ENCODE data around the gene TBC1D2.

Gene TBC1D2

DNA sequence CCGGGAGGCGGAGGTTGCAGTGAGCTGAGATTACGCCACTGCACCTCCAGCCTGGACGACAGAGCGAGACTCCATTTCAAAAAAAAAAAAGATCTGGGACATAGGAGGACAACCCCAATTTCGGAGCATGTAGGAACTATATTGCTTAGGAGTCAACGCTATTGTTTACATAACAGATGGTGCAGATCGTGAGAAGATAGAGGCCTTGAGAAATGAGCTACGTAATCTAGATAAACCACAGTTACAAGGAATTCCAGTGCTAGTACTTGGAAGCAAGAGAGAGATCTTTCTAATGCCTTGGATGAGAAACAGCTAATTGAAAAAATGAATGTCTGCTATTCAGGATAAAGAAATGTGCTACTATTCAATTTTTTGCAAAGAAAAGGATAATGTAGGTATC is 20.3 kb downstream of the TBC1D2 start:
- TF ChIP-seq GATA2 (IDR thresholded peaks at IDR 0.05; ENCODE audit: low read depth, low read length) = no peak
- no peak for TF ChIP-seq GATA3 (IDR thresholded peaks at IDR 0.05; ENCODE audit: low read depth, low read length)

DNA sequence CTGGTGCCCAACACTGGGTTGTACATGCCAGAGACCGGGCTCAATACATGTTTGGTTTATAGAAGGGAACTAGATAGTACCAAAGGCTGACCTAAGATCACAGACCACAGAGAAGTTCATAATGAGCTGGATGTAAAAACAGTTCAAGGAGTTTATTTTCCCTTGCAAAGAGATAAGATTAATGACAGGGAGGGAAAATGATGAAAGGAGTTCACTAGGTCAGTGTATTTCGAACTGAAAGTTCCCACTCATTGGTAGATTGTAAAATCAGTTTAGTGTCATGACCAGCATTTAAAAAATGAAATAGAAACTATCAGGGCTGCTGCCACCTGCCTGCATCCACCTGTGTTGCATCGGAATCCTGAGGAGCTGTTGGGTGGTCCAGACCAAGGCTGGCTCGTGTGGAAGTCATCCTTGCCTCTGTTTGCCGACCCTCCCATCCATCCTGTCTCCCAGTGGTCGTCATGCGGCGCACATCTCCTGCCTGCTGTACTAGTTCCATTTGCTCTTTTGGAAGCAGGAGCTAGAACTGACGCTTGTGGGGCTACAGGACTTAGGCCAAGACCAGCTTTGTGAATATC is 21.1 kb downstream of the TBC1D2 start:
- TF ChIP-seq GATA2 (IDR thresholded peaks at IDR 0.05; ENCODE audit: low read depth, low read length) (no peak), GATA3 (IDR thresholded peaks at IDR 0.05; ENCODE audit: low read depth, low read length) (no peak)

DNA sequence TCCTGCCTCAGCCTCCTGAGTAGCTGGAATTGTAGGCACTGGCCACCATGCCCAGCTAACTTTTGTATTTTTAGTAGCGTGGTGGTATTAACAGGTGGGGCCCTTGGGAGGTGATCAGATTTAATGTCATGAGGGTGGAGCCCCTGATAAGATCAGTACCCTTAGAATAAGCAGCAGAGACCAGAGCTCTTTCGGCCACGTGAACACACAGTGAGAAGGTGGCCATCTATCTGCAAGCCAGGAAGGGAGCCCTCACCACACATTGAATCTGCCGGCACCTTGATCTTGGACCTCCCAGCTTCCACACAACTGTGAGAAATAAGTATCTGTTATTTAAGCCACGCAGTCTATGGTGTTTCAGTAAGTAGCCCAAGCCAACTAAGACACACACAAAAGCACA is 22.5 kb downstream of the TBC1D2 start:
- TF ChIP-seq GATA2 (IDR thresholded peaks at IDR 0.05; ENCODE audit: low read depth, low read length) (no peak), GATA3 (IDR thresholded peaks at IDR 0.05; ENCODE audit: low read depth, low read length) (no peak)

DNA sequence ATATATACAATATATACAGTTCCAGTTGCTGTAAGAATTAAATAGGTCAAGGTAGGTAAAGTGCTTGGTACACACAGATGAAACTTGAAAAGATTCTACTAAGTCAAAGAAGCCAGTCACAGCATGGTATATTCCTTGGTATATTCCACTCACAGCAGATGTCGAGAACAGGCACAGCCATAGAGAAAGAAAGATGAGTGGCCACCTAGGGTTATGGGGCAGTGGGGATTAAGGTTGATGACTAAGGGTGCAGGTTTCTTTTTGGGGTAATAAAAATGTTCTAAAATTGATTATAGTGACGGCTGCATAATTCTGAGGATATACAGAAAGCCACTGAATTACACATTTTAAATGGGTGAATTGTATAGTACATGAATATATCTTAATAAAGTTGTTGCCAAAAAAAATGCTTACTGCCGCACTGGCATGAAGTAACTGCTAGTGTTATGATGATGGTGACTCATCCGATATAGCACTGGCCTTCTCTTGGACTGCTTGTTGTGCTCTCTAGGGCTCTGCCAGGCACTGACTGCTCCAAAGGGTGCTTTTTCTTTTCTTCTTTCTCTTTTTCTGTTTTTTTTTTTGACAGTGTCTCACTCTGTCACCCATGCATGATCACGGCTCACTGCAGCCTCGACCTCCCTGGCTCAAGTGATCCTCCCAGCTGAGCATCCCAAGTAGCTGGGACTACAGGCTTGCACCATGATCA is 23.5 kb downstream of the TBC1D2 start:
- TF ChIP-seq GATA3 (IDR thresholded peaks at IDR 0.05; ENCODE audit: low read depth, low read length) (no peak), GATA2 (IDR thresholded peaks at IDR 0.05; ENCODE audit: low read depth, low read length) (no peak)

DNA sequence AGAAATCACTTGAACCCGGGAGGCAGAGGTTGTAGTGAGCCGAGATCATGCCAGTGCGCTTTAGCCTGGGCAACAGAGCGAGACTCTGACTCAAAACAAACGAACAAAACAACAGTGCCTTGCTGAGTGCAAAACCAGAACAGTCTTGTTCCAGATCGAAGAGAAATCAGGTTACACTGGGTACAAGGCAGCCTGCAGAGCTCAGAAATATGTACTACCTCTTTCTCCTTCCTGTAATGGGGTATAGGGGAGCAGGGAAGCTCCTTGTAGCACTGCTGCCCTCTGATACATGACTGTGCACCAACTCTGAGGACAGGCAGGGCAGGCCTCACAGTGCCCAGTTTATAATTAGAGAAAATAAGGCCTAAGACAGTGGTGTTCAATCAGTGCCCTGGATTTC is 24.7 kb downstream of the TBC1D2 start:
- no peak for TF ChIP-seq GATA3 (IDR thresholded peaks at IDR 0.05; ENCODE audit: low read depth, low read length)
- no peak for TF ChIP-seq GATA2 (IDR thresholded peaks at IDR 0.05; ENCODE audit: low read depth, low read length)

DNA sequence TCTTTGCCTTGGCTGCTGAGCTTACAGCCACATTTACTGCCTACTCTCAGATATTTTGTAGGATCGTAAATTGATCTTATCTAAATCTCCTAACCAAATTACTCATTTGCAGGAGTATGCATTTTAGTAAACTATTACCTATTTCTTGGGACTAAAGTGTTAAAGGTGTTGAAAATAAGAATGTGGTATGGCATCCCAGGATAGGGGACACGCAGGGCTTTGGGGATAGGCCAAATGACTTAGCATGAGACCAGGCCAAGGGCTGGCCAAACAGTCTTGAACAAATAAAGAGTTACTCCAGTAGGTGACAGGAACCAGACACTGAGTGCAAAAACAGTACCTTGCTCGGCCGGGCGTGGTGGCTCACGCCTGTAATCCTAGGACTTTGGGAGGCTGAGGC is 25.1 kb downstream of the TBC1D2 start:
- TF ChIP-seq GATA3 (IDR thresholded peaks at IDR 0.05; ENCODE audit: low read depth, low read length) (no peak), GATA2 (IDR thresholded peaks at IDR 0.05; ENCODE audit: low read depth, low read length) (no peak)

DNA sequence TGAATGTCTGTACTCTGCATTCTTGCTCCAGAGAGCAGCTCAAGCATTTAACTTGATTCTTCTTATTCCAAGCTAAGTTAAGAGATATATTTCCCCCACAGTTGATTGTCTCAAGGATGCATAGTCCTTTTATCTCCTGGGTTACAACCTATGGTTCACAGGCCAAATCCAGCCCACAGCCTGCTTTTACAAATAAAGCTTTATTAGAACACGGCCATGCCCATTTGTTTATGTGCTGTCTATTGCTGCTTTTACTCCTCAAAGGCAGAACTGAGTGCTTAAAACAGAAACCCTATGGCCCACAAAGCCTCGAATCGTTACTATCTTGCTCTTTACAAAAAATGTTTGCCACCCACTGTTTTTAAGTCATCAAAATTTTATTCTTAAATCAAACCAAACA is 25.8 kb downstream of the TBC1D2 start:
- TF ChIP-seq GATA3 (IDR thresholded peaks at IDR 0.05; ENCODE audit: low read depth, low read length) (no peak), GATA2 (IDR thresholded peaks at IDR 0.05; ENCODE audit: low read depth, low read length) (no peak)

DNA sequence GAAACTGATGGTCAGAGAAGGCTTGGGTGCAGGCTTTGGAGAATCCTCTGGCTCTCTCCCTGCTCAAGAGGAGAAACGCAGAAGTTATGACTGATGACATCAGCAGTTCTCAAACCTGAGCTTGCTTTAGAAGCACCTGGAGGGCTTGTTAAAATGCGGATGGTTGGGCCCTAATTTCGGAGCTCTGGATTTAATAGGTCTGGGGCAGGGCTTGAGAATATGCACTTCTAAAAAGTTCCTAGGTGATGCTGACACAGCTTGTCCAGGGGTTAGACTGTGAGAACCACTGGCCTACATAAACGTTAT is 26.4 kb downstream of the TBC1D2 start:
- TF ChIP-seq GATA3 (IDR thresholded peaks at IDR 0.05; ENCODE audit: low read depth, low read length) (no peak), GATA2 (IDR thresholded peaks at IDR 0.05; ENCODE audit: low read depth, low read length) (no peak)

DNA sequence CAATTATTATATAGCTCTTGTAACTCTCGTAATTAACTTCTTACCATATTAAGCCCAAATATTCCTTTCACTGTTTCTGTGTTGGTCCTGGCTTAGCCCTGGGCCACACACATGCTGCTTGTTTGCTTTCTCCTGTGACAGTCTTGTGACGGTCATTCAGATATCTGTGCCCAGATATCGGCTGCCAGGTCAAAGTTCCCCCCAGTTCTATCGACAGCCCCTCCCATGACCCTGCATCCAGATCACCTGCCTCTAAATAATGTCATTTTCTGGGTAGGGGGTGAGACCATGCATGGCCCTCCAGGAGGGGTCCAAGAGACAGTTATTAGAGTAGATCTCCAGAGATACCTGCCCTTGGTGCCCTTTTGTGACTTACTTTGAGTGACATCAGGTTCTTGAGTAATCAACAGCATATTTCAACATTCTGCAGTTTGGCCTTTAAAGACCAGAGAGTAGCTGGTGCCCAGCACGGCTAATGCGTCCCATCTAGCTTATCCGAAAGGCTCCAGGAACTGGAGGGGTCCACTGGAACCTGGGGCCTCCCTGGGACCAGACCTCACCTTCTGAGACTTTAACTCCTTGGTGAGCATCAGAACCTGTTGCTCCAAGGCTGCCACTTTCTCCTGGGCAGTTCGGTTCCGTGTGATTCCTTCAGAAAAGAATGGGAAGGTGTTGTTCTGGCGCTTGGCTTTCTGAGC is 26.9 kb downstream of the TBC1D2 start:
- TF ChIP-seq GATA2 (IDR thresholded peaks at IDR 0.05; ENCODE audit: low read depth, low read length) (no peak), GATA3 (IDR thresholded peaks at IDR 0.05; ENCODE audit: low read depth, low read length) (no peak)

DNA sequence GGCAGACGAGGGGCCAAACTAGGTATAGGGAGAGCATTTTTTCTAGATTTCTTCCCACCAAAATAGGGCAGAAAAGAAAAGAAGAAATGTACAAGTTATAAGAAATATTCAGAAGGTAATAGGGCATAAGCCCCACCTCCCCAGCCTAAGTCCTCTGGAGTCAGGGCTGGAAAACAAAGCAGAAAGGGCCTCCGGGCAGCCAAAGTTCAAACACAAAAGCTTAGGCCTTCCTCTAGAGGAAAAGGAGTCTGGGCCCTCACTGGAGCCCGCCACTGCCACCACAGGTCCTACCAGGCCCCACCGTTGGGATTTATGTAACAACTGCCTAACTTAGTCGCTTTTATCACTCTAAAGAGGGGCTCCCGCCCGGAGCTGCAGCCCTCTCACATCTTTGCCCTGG is 27.6 kb downstream of the TBC1D2 start:
- TF ChIP-seq GATA3 (IDR thresholded peaks at IDR 0.05; ENCODE audit: low read depth, low read length) (no peak), GATA2 (IDR thresholded peaks at IDR 0.05; ENCODE audit: low read depth, low read length) (no peak)

DNA sequence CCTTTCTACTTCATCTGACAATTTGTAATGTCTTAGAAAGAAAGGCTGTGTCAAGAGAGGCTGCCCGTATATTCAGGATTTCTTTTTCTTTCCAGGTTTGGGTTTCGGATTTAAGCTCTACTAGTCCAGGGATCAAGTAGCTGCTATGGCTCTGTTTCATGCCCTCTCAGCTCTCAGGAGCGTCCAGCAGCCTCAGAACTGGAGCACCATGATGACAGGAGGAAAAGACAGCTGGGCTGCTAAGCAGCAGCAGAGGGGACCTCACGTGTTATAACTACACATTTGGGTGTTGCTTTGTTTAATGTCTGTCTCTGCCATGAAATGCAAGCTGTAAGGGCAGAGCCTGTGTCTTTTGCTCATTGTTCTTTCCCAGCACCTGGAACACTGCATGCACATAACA is 28.5 kb downstream of the TBC1D2 start:
- TF ChIP-seq GATA3 (IDR thresholded peaks at IDR 0.05; ENCODE audit: low read depth, low read length) (no peak), GATA2 (IDR thresholded peaks at IDR 0.05; ENCODE audit: low read depth, low read length) (no peak)

DNA sequence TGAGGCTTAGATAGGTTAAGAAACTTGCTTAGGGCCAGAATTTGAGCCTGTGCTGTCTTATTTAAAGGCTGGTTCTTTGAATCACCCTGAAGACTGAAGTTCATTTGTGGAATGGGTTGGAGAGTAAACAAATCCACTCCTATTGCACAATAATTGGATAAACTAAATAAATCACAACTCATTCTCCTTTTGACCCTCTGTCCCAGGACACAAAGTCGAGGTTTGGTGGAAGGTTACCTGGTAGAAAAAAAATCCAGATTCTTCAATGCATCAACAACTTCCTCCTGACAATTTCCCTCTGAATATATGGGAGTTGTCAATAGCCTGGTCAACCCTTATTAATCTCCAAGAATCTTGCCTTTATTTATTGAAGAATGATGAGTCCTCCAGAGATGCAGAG is 28.9 kb downstream of the TBC1D2 start:
- no peak for TF ChIP-seq GATA2 (IDR thresholded peaks at IDR 0.05; ENCODE audit: low read depth, low read length)
- no peak for TF ChIP-seq GATA3 (IDR thresholded peaks at IDR 0.05; ENCODE audit: low read depth, low read length)

DNA sequence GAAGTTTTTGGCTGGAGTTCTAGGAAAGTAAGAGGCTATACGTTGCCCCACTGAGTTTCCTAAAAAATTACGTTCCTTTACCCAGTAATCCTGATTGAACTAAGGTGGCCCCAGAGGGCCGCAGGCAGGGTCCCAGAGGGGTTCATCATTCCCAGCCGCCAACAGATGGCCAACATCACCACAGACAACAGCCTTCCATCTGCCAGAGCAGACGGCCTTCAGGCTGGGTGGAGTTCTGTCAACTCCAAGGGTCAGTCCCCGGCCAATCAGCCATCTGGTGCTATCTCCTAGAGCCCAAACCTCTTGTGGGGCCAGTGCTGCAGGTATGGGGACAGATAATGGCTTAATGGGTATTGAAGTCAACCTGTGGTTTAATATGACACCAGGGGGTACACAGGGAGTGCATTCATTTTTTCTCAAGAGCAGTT is 30.4 kb downstream of the TBC1D2 start:
- TF ChIP-seq GATA3 (IDR thresholded peaks at IDR 0.05; ENCODE audit: low read depth, low read length) = no peak
- TF ChIP-seq GATA2 (IDR thresholded peaks at IDR 0.05; ENCODE audit: low read depth, low read length) = no peak

DNA sequence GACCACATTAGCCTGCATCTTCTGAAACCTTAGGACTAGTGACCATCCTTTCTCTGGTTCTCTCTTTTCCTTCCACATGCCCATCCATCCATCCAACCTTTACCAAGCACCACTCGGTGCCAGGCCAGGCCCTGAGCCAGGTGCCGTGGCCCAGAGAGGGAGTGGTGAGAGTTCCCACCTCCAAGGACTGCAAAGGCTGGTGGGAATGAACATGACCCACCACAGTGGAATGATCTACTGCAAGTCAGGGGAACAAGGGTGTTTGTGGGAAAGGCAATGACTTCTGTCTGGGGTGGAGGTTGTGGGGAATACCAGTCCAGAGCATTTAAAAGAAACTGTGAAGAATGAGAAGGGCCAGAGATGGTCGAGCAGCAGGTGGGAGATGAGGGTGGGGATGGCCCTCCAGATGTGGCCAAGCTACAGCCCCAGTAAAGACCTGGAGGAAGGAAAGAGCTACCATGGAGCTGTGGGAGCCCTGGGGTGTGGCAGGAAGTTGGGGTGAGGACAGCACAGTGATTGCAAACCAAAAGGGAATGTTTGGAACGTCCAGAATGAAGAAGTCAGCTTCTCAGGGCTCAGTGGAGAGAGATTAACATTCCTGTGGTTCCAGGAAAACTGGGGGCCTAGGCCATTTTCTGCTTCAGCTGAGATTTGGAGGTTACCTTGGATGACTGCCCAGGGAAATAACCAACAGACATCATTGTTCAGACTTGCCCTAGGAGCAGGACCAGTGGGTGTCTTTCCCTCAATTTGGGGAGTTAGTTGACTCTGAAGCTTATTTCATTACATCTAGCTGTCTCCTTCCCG is 32.4 kb downstream of the TBC1D2 start:
- TF ChIP-seq GATA2 (IDR thresholded peaks at IDR 0.05; ENCODE audit: low read depth, low read length) (no peak), GATA3 (IDR thresholded peaks at IDR 0.05; ENCODE audit: low read depth, low read length) (no peak)
